RWPE1 (cell line): ENCODE results near the gene NTM.

ENCODE experiments used
- CTCF ChIA-PET: fragments of 350-600 bp; sonication (Branson Sonifier 250); formaldehyde crosslinking; extraction: SDS; loops from one replicate; lab custom pipeline; 2021; lab: Yijun Ruan, JAX
- POLR2A ChIA-PET: fragments of 400-600 bp; formaldehyde crosslinking; extraction: SDS; loops from one replicate; lab custom pipeline; 2020; ENCODE audit warnings: antibody characterized with exemption; ENCODE audit not compliant: low non-redundant PET; lab: Yijun Ruan, JAX
- DNase-seq: peaks from one replicate; pipeline ENCODE4 v3.0.0; 2012; ENCODE audit warnings: low spot score
- H3K27ac ChIP-seq: fragments of 450-650 bp; 2 replicates; pipeline ENCODE4 v1.5.1; 2017
- CTCF ChIP-seq: fragments of 450-650 bp; conservative IDR thresholded peaks from 2 replicates; pipeline ENCODE4 v1.5.1; 2017; ENCODE audit warnings: low read depth, mild to moderate bottlenecking

NTM gene

GRCh38 chr11:131411636-131412035 is 41.2 kb downstream of the NTM start:
- TF ChIP-seq CTCF, result no peak
- POLR2A ChIA-PET, result no interaction called here
- CTCF ChIA-PET, result interaction anchor here (0.6 kb wide), 1 partner anchor 337 kb away, joined by 3 read pairs; no protein-coding TSS in a partner anchor
- H3K27ac ChIP-seq, result no peak overlapping the region
- DNase-seq, result no peak

- no peak for TF ChIP-seq CTCF
- ChIA-PET POLR2A (no interaction called here), CTCF (interaction anchor here (0.6 kb wide), 1 partner anchor 337 kb away, joined by 3 read pairs; no protein-coding TSS in a partner anchor)
- no peak for DNase-seq
- H3K27ac ChIP-seq, result no peak overlapping the region
These were observed 41.6 kb downstream of the NTM start for GRCh38 chr11:131412061-131412460.

GRCh38 chr11:131413217-131413616 is 42.8 kb downstream of the NTM start:
- CTCF ChIA-PET, result no interaction called here
- DNase-seq, result no peak
- POLR2A ChIA-PET, result no interaction called here
- no peak overlapping the region for H3K27ac ChIP-seq
- TF ChIP-seq CTCF, result no peak

- TF ChIP-seq CTCF, result no peak
- DNase-seq, result no peak
- ChIA-PET POLR2A (no interaction called here), CTCF (no interaction called here)
- H3K27ac ChIP-seq, result no peak overlapping the region
These were observed 47.8 kb downstream of the NTM start for GRCh38 chr11:131418189-131418588.

- no peak for DNase-seq
- no peak for TF ChIP-seq CTCF
- H3K27ac ChIP-seq, result no peak overlapping the region
- ChIA-PET CTCF (no interaction called here), POLR2A (no interaction called here)
These were observed 50.8 kb downstream of the NTM start for GRCh38 chr11:131421066-131421855.

- POLR2A ChIA-PET, result no interaction called here
- no peak for DNase-seq
These were observed 51.6 kb downstream of the NTM start for GRCh38 chr11:131422029-131422428.

More at GRCh38 chr11:131422029-131422428, 51.6 kb downstream of the NTM start:
- no peak overlapping the region for H3K27ac ChIP-seq
- CTCF ChIA-PET, result no interaction called here
- TF ChIP-seq CTCF, result no peak
